Upper lobe of left lung (tissue), 4 donors: ENCODE data around the gene CATSPERB.

Experiments
- EP300 ChIP-seq, 4 donors: sonication (generic); formaldehyde crosslinking; IDR thresholded peaks; one replicate each; pipeline ENCODE4 v1.5.1; 2017; ENCODE audit warnings: antibody characterized with exemption in 4 of 4, control low read depth in 2 of 4
- POLR2A ChIP-seq, 4 donors: fragments of 450-650 bp; IDR thresholded peaks; one replicate each; pipeline ENCODE4 v1.5.1; 2016 to 2017; ENCODE audit warnings: antibody characterized with exemption in 4 of 4, mild to moderate bottlenecking in 2 of 4
- POLR2AphosphoS5 ChIP-seq, 2 donors: sonication (generic); formaldehyde crosslinking; IDR thresholded peaks; one replicate each; pipeline ENCODE4 v1.5.1; 2017; ENCODE audit warnings: antibody characterized with exemption in 2 of 2
- TF ChIP-seq, protein P1 (sequence below), 6 experiments: fragments of 450-650 bp in 4 of 6; fragments of 200-600 bp in 2 of 6; sonication (generic) in 2 of 6; IDR thresholded peaks; one replicate each; pipeline ENCODE4 v1.5.1; 2016 to 2019; ENCODE audit warnings: antibody characterized with exemption in 6 of 6

DNA sequence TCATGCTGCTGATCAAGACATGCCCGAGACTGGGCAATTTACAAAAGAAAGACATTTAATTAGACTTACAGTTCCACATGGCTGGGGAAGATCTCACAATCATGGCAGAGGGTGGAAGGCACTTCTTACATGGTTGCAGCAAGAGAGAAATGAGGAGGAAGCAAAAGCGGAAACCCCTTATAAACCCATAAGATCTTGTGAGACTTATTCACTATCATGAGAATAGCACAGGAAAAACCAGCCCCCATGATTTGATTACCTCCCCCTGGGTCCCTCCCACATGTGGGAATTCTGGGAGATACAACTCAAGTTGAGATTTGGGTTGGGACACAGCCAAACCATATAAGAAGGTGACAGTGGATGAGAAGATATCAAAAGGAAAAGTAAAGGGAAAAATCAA is 78.4 kb downstream of the CATSPERB start:
- no peak for TF ChIP-seq POLR2AphosphoS5 (IDR thresholded peaks at IDR 0.05)
- TF ChIP-seq, protein P1, sequence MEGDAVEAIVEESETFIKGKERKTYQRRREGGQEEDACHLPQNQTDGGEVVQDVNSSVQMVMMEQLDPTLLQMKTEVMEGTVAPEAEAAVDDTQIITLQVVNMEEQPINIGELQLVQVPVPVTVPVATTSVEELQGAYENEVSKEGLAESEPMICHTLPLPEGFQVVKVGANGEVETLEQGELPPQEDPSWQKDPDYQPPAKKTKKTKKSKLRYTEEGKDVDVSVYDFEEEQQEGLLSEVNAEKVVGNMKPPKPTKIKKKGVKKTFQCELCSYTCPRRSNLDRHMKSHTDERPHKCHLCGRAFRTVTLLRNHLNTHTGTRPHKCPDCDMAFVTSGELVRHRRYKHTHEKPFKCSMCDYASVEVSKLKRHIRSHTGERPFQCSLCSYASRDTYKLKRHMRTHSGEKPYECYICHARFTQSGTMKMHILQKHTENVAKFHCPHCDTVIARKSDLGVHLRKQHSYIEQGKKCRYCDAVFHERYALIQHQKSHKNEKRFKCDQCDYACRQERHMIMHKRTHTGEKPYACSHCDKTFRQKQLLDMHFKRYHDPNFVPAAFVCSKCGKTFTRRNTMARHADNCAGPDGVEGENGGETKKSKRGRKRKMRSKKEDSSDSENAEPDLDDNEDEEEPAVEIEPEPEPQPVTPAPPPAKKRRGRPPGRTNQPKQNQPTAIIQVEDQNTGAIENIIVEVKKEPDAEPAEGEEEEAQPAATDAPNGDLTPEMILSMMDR (IDR thresholded peaks at IDR 0.05) = no peak
- TF ChIP-seq POLR2A (IDR thresholded peaks at IDR 0.05) = no peak
- TF ChIP-seq EP300 (IDR thresholded peaks at IDR 0.05) = no peak
